H1 (cell line): ENCODE measurements around the gene ASPRV1. TPM values are rescaled to one million over a fixed set of nuclear protein-coding genes. Genes with fewer than 3 reads are reported as not detected.

Source experiments
- BCL11A ChIP-seq, 2 experiments: IDR thresholded peaks; one replicate each; pipeline ENCODE4 v1.6.1; 2011; ENCODE audit warnings: low read depth in 2 of 2, low read length in 2 of 2, mild to moderate bottlenecking in 2 of 2
- KDM5A ChIP-seq: fragments of 200-600 bp; IDR thresholded peaks from 2 replicates; pipeline ENCODE4 v1.7.1; 2012; ENCODE audit warnings: mild to moderate bottlenecking, low read length, inconsistent platforms, mixed read lengths
- NRF1 ChIP-seq: IDR thresholded peaks from 2 replicates; pipeline ENCODE4 v1.6.1; 2011; ENCODE audit warnings: mild to moderate bottlenecking, low read depth, low read length, improper control_type of control experiment
- ZNF274 ChIP-seq: IDR thresholded peaks from 2 replicates; pipeline ENCODE4 v1.7.0; 2012; ENCODE audit warnings: low read length, borderline replicate concordance; ENCODE audit errors: extremely low read depth
- polyA plus RNA-seq, 7 experiments: library from polyadenylated mRNA; depleted of rRNA in 3 of 7; stranded (reverse) in 5 of 7; unstranded in 2 of 7; fragments of >200 nt in 5 of 7; fragments of 200-250 nt in 2 of 7; gene quantifications; 1 replicate in 5 of 7; 2 replicates in 1 of 7; 4 replicates in 1 of 7; pipeline versions ENCODE4 v1.2.1 to v1.2.3, GENCODE V29; 2011 to 2013; ENCODE audit warnings: missing spikeins in 2 of 7, mixed read lengths in 2 of 7
- total RNA-seq: library from RNA; stranded (reverse); fragmentation: NEBNext Ultra II Directional; extraction: Animal tissue kit (Norgen Biotek cat#: 25700); gene quantifications from 2 replicates; pipeline ENCODE4 v1.2.1, GENCODE V29; 2021

The ASPRV1 gene
- total and polyA plus RNA-seq, 2 of the 8 experiments (the other 6 are each of a cell fraction or from before 2014, with no cell fraction given), result 0.59 to 0.95 TPM

- no peak for TF ChIP-seq NRF1
- no peak for TF ChIP-seq BCL11A (IDR thresholded peaks at IDR 0.05; ENCODE audit: low read depth in 2 of 2, low read length in 2 of 2)
- no peak for TF ChIP-seq KDM5A
- TF ChIP-seq ZNF274, result no peak
Measured at GRCh38 chr2:69955029-69955428, 6.4 kb downstream of the ASPRV1 start (continued).
